Suprapubic skin (tissue), 4 donors: ENCODE results near the gene GHDC. TPM values are rescaled to one million over a fixed set of nuclear protein-coding genes. Genes with fewer than 3 reads are reported as not detected.
A peak's percentile ranks its signal among the peaks of the same experiment; 100 is the strongest.
"Not testable (repeated sequence)": the region's sequence is repeated elsewhere in the genome, so short reads cannot be mapped to it uniquely, and the experiment has no call there.

Source experiments
- DNase-seq, 2 donors: peaks; one replicate each; pipeline ENCODE4 v3.0.0-alpha.2; 2019; ENCODE audit warnings: low spot score in 2 of 2
- H3K27ac ChIP-seq: fragments of 200-600 bp; sonication (generic); one replicate; pipeline ENCODE4 v1.5.1; 2019
- H3K27me3 ChIP-seq: fragments of 200-600 bp; sonication (generic); one replicate; pipeline ENCODE4 v1.5.1; 2019
- H3K36me3 ChIP-seq: fragments of 200-600 bp; sonication (generic); one replicate; pipeline ENCODE4 v1.5.1; 2019
- H3K4me1 ChIP-seq: fragments of 200-600 bp; sonication (generic); one replicate; pipeline ENCODE4 v1.5.1; 2019
- H3K4me3 ChIP-seq: fragments of 200-600 bp; sonication (generic); one replicate; pipeline ENCODE4 v1.5.1; 2019; ENCODE audit warnings: mild to moderate bottlenecking
- H3K9me3 ChIP-seq: fragments of 200-600 bp; sonication (generic); one replicate; pipeline ENCODE4 v1.5.1; 2019
- EP300 ChIP-seq: sonication (generic); formaldehyde crosslinking; IDR thresholded peaks from one replicate; pipeline ENCODE4 v1.6.1; 2017; ENCODE audit warnings: antibody characterized with exemption
- POLR2A ChIP-seq, 2 donors: fragments of 450-650 bp; IDR thresholded peaks; one replicate each; pipeline ENCODE4 v1.6.1; 2017; ENCODE audit warnings: antibody characterized with exemption in 2 of 2, mild to moderate bottlenecking in 2 of 2, moderate library complexity in 2 of 2
- POLR2AphosphoS5 ChIP-seq, 3 donors: sonication (generic); formaldehyde crosslinking; IDR thresholded peaks; one replicate each; pipeline ENCODE4 v1.6.1; 2017; ENCODE audit warnings: antibody characterized with exemption in 3 of 3
- WGBS: methylation state at CpG from one replicate; pipeline ENCODE4 v1.1.5; 2018; 5-methylcytosine and 5-hydroxymethylcytosine counted together
- total RNA-seq, 4 donors: library from RNA; depleted of rRNA; stranded (reverse); fragments of >200 nt; gene quantifications; one replicate each; pipeline ENCODE4 v1.1.0, GENCODE V29; 2016
- TF ChIP-seq, protein P1 (sequence below), 2 donors: fragments of 200-600 bp in 1 of 2; fragments of 450-650 bp in 1 of 2; sonication (generic) in 1 of 2; IDR thresholded peaks; one replicate each; pipeline ENCODE4 v1.5.1; 2016 to 2019; ENCODE audit warnings: antibody characterized with exemption in 2 of 2, mild to moderate bottlenecking in 1 of 2, moderate library complexity in 1 of 2

GHDC gene
- 10 to 100 TPM; 14.6 to 22.8 (median 18.7) TPM for total RNA-seq

GRCh38 chr17:42193969-42194899 lies at the start of gene GHDC:
GHDC (minus strand) TSS chr17:42194494; CDS start chr17:42193581, 913 bp downstream.
- Histone ChIP-seq H3K4me1 (peaks cover 16% of the 10 kb centered on the region), H3K36me3 (no peaks in the 10 kb centered on the region), H3K9me3 (no peaks in the 10 kb centered on the region), H3K4me3 (peak within 1 kb of the TSS; percentile 76), H3K27ac (peak within 1 kb of the TSS; percentile 81), H3K27me3 (no peaks in the 10 kb centered on the region)
- peak; percentile 88 to 91 for DNase-seq
- WGBS, result 26% methylated on average over 24 of the region's 24 CpGs
- TF ChIP-seq, protein P1, sequence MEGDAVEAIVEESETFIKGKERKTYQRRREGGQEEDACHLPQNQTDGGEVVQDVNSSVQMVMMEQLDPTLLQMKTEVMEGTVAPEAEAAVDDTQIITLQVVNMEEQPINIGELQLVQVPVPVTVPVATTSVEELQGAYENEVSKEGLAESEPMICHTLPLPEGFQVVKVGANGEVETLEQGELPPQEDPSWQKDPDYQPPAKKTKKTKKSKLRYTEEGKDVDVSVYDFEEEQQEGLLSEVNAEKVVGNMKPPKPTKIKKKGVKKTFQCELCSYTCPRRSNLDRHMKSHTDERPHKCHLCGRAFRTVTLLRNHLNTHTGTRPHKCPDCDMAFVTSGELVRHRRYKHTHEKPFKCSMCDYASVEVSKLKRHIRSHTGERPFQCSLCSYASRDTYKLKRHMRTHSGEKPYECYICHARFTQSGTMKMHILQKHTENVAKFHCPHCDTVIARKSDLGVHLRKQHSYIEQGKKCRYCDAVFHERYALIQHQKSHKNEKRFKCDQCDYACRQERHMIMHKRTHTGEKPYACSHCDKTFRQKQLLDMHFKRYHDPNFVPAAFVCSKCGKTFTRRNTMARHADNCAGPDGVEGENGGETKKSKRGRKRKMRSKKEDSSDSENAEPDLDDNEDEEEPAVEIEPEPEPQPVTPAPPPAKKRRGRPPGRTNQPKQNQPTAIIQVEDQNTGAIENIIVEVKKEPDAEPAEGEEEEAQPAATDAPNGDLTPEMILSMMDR (IDR thresholded peaks at IDR 0.05), result no peak
- TF ChIP-seq EP300 (no peak), POLR2AphosphoS5 (IDR thresholded peaks at IDR 0.05) (no peak), POLR2A (IDR thresholded peaks at IDR 0.05) (no peak)

DNA sequence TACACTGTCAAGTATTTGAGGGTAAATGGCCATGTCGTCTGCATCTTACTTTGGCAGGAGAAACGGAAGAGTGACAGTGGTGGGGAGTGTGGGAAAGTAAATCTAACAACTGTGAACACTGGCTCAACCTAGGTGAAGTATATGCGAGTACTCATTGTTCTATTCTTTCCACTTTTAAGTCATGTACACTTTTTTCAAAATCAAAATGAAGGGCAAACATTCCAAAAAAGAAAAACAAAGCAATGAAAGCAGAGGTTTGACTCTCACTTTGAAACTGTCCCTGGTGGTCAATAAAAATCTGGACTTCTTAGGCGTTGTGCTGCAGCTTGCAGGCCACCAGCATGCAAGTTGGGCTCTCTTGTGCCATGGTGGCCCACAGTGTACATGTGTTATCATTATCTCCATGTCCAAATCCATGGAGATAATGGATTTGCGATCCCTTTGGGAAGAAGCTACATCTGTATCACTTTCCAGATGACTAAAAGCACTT lies 49.2 kb upstream of the GHDC start:
- Histone ChIP-seq H3K9me3 (no peaks in the 10 kb centered on the region), H3K36me3 (no peaks in the 10 kb centered on the region), H3K4me3 (no peak overlapping the region), H3K27ac (no peak overlapping the region), H3K27me3 (no peaks in the 10 kb centered on the region), H3K4me1 (peaks cover 4% of the 10 kb centered on the region)
- TF ChIP-seq EP300 (no peak), POLR2AphosphoS5 (IDR thresholded peaks at IDR 0.05) (no peak)
- TF ChIP-seq, protein P1 (IDR thresholded peaks at IDR 0.05), result no peak
- DNase-seq, result no peak
- 79% methylated on average over 5 of the region's 5 CpGs for WGBS

- TF ChIP-seq, protein P1 (IDR thresholded peaks at IDR 0.05), result no peak
- TF ChIP-seq POLR2AphosphoS5 (IDR thresholded peaks at IDR 0.05) (no peak), EP300 (no peak), POLR2A (IDR thresholded peaks at IDR 0.05) (no peak)
- no peaks in the 10 kb centered on the region for H3K27me3 ChIP-seq
- 90% methylated on average over 1 of the region's 1 CpG for WGBS
These were observed 47.6 kb upstream of the GHDC start for GRCh38 chr17:42241871-42242270.

DNA sequence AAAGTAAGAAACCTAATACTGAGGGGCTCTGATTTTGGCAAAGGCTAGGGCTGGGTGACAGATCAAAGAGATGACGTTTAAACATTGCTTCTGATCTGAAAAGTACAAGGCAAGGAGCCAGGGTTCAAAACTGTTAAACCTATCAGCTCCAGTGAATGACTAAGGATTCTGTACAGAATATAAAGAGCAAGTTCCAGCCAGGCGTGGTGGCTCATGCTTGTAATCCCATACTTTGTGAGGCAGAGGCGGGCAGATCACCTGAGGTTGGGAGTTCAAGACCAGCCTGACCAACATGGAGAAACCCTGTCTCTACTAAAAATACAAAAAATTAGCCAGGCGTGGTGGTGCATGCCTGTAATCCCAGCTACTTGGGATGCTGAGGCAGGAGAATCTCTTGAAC lies 46.6 kb upstream of the GHDC start:
- not testable (repeated sequence) for H3K9me3 ChIP-seq, DNase-seq
- 81% methylated on average over 4 of the region's 4 CpGs for WGBS

More at GRCh38 chr17:42241871-42242270, 47.6 kb upstream of the GHDC start:
- DNase-seq, result no peak
- no peaks in the 10 kb centered on the region for H3K9me3 ChIP-seq
- no peak overlapping the region for H3K27ac ChIP-seq
- H3K4me3 ChIP-seq, result no peak overlapping the region
- H3K4me1 ChIP-seq, result no peaks in the 10 kb centered on the region
- no peaks in the 10 kb centered on the region for H3K36me3 ChIP-seq

DNA sequence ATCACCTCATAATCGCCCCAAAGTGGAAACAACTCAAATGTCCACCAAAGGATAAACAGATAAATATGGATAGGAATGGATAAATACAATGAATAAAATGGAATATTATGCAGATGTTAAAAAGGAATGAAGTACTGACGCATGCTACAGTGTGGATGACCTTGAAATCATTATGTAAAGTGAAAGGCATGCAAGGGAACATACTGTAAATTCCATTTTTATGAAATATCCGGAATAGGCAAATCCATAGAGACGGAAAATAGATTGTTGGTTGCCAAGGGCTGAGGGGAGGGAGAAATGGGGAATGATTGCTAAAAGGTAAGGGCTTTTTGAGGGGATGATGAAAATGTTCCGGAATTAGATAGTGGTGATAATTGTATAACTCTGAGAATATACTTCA lies 45.9 kb upstream of the GHDC start:
- Histone ChIP-seq H3K9me3 (no peaks in the 10 kb centered on the region), H3K27ac (no peak overlapping the region), H3K4me1 (no peaks in the 10 kb centered on the region), H3K27me3 (no peaks in the 10 kb centered on the region), H3K36me3 (no peaks in the 10 kb centered on the region), H3K4me3 (no peak overlapping the region)
- no peak for TF ChIP-seq POLR2A (IDR thresholded peaks at IDR 0.05)
- TF ChIP-seq EP300, result no peak
- TF ChIP-seq POLR2AphosphoS5 (IDR thresholded peaks at IDR 0.05), result no peak
- TF ChIP-seq, protein P1 (IDR thresholded peaks at IDR 0.05), result no peak
- 88% methylated on average over 5 of the region's 5 CpGs for WGBS
- DNase-seq, result no peak

More for the DNA sequence above, 46.6 kb upstream of the GHDC start:
- not testable (repeated sequence) for H3K27ac ChIP-seq, H3K4me3 ChIP-seq, H3K36me3 ChIP-seq, H3K4me1 ChIP-seq, H3K27me3 ChIP-seq

DNA sequence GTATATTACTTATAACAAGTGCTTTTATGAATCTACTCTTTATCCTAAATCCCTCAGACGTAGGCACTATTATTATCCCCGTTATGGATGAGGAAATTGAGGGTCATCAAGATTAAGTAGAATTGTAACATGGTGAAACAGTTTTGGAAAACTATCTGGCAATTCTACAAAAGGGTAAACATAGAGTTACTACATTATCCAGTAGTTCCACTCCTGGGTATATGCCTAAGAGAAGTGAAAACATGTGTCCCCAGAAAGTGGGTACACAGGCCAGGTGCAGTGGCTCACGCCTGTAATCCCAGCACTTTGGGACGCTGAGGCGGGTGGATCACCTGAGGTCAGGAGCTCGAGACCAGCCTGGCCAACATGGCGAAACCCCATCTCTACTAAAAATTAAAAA lies 45.3 kb upstream of the GHDC start:
- WGBS, result 93% methylated on average over 7 of the region's 7 CpGs
- DNase-seq, H3K36me3 ChIP-seq, H3K27me3 ChIP-seq, H3K27ac ChIP-seq, H3K4me3 ChIP-seq, H3K4me1 ChIP-seq, H3K9me3 ChIP-seq: not testable (repeated sequence)
